Measurements from ENCODE around the gene SHROOM3. TPM values are rescaled to one million over a fixed set of nuclear protein-coding genes. Genes with fewer than 3 reads are reported as not detected.

SHROOM3 gene
- total and polyA plus RNA-seq, 2 donors (not counting 3 experiments of a cell fraction or from before 2014, with no cell fraction given), result 2.7 to 6.7 TPM

- Histone ChIP-seq H3K4me2 (ENCODE audit: insufficient read depth, low read length) (no peak overlapping the region), H2AFZ (ENCODE audit: low read depth, low read length) (no peak overlapping the region), H3K79me2 (ENCODE audit: control insufficient read depth, insufficient read depth, low read length) (peaks cover 10% of the 10 kb centered on the region), H3K9ac (replicated peaks; ENCODE audit: extremely low read depth, insufficient read depth, low read length) (no peak overlapping the region), H3K9me1 (replicated peaks; ENCODE audit: control insufficient read depth, extremely low read depth, insufficient read depth, low read length) (no peaks in the 10 kb centered on the region), H4K20me1 (replicated peaks; ENCODE audit: control insufficient read depth, extremely low read depth, insufficient read depth, low read length) (no peaks in the 10 kb centered on the region), H3K27ac (ENCODE audit: insufficient read depth, low read depth, low read length) (no peak overlapping the region), H3K27me3 (ENCODE audit: control insufficient read depth in 2 of 2, insufficient read depth in 2 of 2, low read length in 2 of 2) (no peaks in the 10 kb centered on the region), H3K36me3 (ENCODE audit: control insufficient read depth in 2 of 2, extremely low read depth in 1 of 2, insufficient read depth in 2 of 2, low read length in 2 of 2) (peaks cover 0 to 4% of the 10 kb centered on the region in 2 experiments), H3K4me1 (ENCODE audit: control insufficient read depth, extremely low read depth, insufficient read depth, low read length) (peaks cover 20% of the 10 kb centered on the region), H3K4me3 (replicated peaks in 1 of 3; ENCODE audit: insufficient read depth in 1 of 3, low read depth in 1 of 3, low read length in 3 of 3) (no peak overlapping the region), H3K9me3 (replicated peaks; ENCODE audit: control insufficient read depth, insufficient read depth, low read length) (no peaks in the 10 kb centered on the region)
- dilution Hi-C loops (cut with MboI; ENCODE audit: extremely low pct_ligation_motif_present, low sequenced_read_pairs), result no loop called here
- POLR2A ChIA-PET, result no interaction called here
- intact Hi-C loops (cut with micrococcal nuclease), result no loop called here
- DNase-seq (ENCODE audit: low read depth, low spot score), result no peak
- FAIRE-seq, result peak; percentile 64
- TF ChIP-seq EZH2 (IDR thresholded peaks at IDR 0.05; ENCODE audit: borderline replicate concordance, low read depth, low read length, severe bottlenecking), result no peak
- no TSS peak for BruUV-seq (replicated peaks)
- CTCF ChIA-PET, result no interaction called here
Observed at GRCh38 chr4:76708971-76709771, 274.1 kb downstream of the SHROOM3 start.

DNA sequence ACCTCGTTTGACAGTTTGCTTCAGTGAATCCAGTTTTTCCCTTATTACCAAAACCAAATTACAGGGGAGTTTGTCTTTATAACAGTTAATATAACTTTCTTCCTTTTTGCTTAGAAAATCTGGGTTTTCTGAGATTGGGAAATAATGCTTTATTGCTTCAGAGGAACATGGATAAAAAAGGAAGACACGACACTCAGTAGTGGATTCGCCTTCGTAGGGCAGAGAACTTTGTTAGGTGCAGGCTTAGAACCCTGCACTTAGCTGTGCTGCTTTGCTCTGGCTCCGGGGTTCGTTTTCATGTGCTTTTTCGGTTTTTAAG is 274.7 kb downstream of the SHROOM3 start:
- FAIRE-seq, result no peak
- Histone ChIP-seq H3K36me3 (ENCODE audit: control insufficient read depth in 2 of 2, extremely low read depth in 1 of 2, insufficient read depth in 2 of 2, low read length in 2 of 2) (peaks cover 0 to 4% of the 10 kb centered on the region in 2 experiments), H3K27me3 (ENCODE audit: control insufficient read depth in 2 of 2, insufficient read depth in 2 of 2, low read length in 2 of 2) (no peaks in the 10 kb centered on the region), H3K4me3 (replicated peaks in 1 of 3; ENCODE audit: insufficient read depth in 1 of 3, low read depth in 1 of 3, low read length in 3 of 3) (no peak overlapping the region), H4K20me1 (replicated peaks; ENCODE audit: control insufficient read depth, extremely low read depth, insufficient read depth, low read length) (no peaks in the 10 kb centered on the region), H3K9me1 (replicated peaks; ENCODE audit: control insufficient read depth, extremely low read depth, insufficient read depth, low read length) (no peaks in the 10 kb centered on the region), H3K9me3 (replicated peaks; ENCODE audit: control insufficient read depth, insufficient read depth, low read length) (no peaks in the 10 kb centered on the region), H3K9ac (replicated peaks; ENCODE audit: extremely low read depth, insufficient read depth, low read length) (no peak overlapping the region), H3K4me2 (ENCODE audit: insufficient read depth, low read length) (no peak overlapping the region), H3K4me1 (ENCODE audit: control insufficient read depth, extremely low read depth, insufficient read depth, low read length) (peaks cover 14% of the 10 kb centered on the region), H3K27ac (ENCODE audit: insufficient read depth, low read depth, low read length) (no peak overlapping the region), H2AFZ (ENCODE audit: low read depth, low read length) (no peak overlapping the region), H3K79me2 (ENCODE audit: control insufficient read depth, insufficient read depth, low read length) (peaks cover 10% of the 10 kb centered on the region)
- POLR2A ChIA-PET, result no interaction called here
- dilution Hi-C loops (cut with MboI; ENCODE audit: extremely low pct_ligation_motif_present, low sequenced_read_pairs) (no loop called here), intact Hi-C loops (cut with micrococcal nuclease) (no loop called here)
- TF ChIP-seq EZH2 (IDR thresholded peaks at IDR 0.05; ENCODE audit: borderline replicate concordance, low read depth, low read length, severe bottlenecking) (no peak), GATA2 (IDR thresholded peaks at IDR 0.05; ENCODE audit: insufficient read depth, insufficient read length, low read depth, low read length) (no peak), JUN (IDR thresholded peaks at IDR 0.05; ENCODE audit: borderline replicate concordance, insufficient read depth, insufficient read length, low read depth) (no peak)
- DNase-seq (ENCODE audit: low read depth, low spot score), result no peak
- CTCF ChIA-PET, result no interaction called here
- BruUV-seq (replicated peaks), result no TSS peak

All from endothelial cell of umbilical vein (primary cell).